ENCODE measurements around the gene SLC6A7.

GRCh38 chr5:150184006-150184405 lies 5.9 kb upstream of the SLC6A7 start:
- TF ChIP-seq CTCF (IDR thresholded peaks at IDR 0.05) (no peak), POLR2A (IDR thresholded peaks at IDR 0.05) (no peak)
